Measurements from ENCODE around the gene SPECC1L.

Gene SPECC1L

DNA sequence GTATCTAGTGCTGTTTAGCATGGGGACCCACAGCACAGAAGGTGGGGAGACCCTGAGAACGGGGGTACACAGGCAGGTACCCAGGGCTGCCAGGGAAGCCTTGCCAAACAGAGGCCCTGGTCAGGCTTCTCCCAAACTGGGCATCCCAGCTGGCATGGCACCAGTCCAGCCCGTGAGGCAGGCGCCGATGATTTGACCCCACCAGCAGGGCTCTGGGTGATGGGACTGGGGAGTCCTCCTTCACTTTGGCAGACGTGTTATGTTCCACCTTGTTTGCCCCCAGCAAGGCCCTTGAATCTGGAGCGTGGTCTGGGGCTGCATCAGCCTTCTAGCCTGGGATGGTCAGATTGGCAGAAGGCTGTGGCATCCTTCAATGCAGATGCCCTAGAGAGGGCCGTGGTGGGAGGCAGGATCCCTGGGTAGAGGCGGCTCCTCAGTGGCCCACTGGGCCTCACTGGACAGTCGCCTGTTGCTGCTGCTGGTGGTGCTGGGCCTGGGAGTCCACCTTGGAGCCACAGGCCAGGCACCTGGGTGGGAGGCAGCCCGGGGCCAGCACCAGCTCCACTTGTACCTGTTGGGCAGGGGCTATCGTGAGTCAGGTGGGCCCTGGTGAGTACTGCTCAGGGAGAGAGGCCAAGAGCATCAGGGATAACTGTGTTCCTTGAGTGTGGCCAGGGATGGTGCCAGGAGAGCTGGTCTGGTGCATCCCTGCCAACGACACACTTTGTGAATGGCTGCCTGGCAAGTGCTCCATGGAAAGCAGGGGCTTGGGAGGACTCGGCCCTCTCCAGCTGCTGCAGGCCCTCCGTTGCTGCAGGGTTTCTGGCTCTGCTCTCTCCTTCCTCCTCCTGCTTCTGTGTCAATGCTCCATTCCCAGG, 160.0 kb downstream of the SPECC1L start:
- no peak for DNase-seq

DNA sequence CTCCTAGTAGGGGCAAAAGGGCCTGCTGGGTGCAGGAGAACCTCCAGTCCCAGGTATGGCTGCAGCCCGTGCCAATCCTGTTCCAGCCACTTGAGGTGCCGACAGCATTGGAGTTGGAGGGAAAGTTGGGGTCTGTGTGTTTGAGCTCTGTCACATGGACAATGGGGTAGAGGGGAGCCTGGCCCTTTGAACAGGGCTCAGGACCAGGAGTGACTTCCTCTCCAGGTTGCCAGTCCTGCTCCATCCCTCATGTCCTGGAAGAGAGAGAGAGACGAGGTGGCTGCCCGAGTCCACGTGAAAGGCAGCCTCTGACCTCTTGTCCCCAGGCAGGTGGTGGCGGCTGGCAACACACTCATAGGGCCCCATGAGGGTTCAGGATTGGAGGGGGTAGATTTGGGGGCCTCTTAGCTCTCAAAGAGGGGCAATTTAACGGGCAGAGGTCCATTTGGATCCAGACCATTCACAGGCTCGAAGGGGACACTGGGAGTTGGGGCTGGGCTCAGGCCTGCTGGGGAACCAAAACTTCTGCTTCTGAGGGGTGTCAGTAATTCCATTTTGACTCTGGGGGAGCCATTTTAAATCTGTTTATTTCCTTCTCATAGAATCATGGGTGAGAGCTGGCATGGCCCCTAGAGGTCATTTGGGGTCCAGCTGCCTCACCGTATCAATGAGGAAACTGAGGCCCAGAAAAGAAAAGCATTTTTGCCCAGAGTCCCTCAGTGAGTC, 160.8 kb downstream of the SPECC1L start:
- no peak for DNase-seq

DNA sequence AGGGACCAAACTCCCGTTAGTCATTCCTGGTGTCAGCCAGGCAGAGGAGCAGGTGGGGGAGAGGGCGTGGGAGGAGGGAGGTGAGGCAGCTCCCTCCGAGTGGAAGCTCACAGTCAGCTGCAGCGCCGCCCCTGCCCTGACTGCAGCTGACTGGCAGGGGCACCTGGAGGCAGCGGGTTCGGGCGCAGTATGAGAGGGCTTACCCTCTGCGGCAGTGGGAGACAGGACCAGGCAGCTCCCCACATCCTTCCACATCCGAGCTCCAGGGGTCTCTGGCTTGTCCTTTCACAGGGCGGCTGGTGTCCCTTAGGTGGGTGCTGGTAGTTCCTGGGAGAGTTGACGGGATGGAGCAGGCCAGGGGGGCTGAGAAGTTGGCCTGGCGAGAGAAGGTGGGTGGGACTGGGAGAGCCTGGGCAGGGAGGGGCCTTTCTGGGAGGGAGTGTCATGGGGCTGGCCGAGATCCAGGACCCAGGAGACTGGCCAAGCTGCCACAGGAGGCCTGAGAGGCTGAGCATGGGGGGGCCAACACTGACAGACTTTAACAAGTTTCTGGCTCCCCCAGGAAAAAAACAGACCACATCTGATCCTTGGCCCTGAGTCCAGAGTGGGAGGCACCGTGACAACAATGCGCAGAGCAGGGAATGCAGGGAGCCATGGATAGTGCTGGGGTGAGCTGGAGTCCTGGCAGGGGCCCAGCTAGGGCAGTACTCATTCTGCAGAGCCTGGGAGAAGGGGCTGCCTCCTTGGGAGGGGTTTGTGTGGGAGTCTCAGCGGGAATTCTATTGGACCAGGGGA, 161.6 kb downstream of the SPECC1L start:
- DNase-seq, result no peak

DNA sequence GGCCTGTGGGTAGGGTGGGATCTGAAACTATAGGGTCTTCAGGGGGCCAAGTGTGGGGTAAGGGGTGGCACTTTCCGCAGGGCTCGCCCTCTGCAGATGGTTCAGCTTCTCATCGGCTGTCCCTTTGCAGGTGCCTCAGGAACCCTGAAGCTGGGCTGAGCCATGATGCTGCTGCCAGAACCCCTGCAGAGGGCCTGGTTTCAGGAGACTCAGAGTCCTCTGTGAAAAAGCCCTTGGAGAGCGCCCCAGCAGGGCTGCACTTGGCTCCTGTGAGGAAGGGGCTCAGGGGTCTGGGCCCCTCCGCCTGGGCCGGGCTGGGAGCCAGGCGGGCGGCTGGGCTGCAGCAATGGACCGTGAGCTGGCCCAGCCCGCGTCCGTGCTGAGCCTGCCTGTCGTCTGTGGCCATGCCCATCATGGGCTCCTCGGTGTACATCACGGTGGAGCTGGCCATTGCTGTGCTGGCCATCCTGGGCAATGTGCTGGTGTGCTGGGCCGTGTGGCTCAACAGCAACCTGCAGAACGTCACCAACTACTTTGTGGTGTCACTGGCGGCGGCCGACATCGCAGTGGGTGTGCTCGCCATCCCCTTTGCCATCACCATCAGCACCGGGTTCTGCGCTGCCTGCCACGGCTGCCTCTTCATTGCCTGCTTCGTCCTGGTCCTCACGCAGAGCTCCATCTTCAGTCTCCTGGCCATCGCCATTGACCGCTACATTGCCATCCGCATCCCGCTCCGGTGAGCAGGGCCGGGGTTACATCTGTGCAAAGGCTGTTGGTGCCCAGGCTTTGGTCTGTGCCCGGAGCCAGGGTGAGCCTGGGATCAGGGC, 162.6 kb downstream of the SPECC1L start:
- no peak for DNase-seq

DNA sequence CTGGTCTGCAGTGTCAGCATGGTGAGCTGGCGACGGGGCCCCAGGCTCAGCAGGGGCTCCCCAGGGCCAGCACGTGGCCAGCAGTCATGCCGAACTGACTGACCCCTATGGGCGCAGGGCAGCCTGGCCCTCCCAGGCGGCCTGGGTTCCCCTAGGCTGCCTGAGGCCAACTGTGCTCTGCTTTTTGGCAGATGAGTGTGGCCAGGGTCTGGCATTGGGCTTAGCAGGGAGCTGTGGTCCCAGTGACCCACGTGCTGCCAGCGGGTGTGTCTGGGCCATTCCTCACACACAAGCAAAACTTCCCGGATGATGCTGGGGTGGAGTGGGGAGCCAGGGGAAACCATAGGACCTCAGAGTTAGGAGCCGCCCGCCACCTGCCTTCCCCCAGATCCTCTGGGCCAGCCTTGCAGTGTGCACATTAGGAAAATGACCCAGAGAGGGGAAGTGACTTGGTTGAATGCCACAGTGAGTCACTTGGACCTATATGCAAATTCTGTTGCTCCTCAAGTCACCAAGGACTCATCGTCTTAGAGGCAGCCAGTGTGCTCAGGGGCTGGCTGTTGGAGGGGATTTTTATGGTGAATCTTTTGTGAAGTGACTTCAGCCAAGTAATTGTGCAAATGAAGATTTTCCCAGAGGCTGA, 163.3 kb downstream of the SPECC1L start:
- DNase-seq, result peak; percentile 75 to 90 (median 80)

DNA sequence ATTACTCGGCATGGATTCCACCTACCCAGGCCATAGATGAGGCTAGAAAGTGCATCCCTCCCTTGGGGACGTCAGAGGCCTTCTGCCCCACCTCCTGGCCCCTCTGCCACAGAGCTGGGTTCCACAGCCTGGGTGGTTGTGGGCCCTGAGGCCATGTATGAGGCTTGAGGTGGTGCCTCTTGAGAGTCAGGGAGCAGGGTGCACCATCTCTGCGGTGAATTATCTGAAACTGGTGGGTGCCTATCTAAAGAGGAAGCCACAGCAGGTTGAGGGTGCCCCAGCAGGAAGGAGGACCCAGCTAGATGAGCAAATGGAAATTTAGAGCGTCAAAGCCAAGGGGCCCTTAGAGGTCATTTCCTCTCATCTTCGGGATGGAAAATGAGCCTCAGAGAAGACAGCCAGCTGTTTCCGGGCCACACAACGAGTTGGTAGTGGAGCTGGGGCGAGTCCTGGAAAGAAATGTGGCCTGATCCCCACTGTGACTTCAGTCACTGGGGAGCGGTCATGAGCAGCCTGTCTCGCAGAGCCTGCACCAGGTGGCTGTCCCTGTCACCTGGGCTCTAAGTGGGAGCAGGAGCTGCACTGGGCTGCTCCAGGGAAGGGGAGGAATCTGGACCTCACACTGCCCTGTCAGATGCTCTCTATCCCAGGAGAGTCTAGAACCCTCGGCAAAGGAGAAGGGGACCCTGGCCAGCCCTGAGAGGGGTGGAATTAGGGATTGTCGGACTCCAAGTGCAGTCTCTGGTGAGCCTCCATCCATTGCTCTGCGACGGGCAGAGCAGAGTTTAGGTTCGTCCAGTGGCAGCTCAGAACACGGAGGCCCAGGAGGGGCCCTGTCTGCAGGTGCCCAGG, 164.1 kb downstream of the SPECC1L start:
- DNase-seq, result peak; percentile 64 to 90 (median 78)

DNA sequence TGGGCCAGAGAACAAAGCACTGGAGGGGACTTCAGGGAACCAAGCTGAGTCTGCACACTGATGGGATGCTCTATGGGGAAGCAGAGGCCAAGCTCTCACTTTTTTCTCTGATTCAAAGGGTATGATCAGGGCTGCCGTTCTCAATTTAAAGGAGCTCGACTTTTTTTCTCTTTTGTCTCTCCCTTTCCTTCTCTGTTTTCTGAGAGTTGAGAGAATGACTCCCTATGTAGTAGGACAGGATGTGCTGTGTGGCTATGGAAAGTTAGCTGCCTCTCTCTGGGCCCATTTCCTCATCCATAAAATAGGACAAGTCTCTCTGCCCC, 164.7 kb downstream of the SPECC1L start:
- no peak for DNase-seq

DNA sequence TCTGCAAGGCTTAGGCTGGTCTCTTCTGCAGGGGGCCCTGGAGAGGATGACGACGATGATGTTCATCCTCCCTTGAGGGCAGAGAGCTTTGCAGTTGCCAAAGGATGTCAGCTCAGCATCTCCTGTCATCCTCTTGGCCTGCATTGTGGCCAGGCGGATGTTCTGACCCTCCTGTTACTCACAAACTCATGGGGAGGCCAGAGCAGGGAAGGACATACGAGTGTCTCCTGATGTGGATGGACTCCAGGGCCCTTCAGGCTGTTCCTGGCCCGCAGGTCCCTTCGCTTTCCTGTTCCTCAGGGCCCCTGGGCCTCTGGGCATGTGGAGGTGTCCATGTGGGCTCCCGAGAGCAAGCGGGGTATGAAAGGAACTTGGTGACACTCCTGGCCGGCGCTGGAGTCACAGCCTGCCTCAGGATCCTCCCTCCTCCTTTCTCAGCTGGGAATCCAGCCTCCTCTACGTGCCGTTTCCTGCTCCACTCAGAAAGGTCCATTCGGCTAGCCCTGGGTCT, 165.3 kb downstream of the SPECC1L start:
- no peak for DNase-seq

DNA sequence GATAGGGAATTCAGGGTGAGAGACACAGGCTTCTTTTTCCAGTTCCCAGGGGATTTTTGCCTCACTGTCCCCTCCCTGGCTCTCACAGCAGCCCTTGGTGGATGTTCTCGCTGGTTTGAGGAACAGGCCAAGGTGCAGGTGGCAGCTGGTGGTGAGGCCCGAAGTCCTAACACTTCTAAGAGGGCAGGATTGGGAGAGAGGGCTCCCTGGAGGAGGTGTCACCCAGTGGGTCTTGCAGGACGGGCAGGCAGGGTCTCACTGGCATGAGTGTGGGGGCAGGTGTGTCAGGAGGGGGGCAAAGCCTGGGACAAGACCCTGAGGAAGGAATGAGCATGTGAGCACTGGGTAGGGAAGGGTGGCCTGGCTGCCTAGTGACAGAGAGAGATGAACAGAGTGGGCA, 165.9 kb downstream of the SPECC1L start:
- peak in 1 of 4 experiments; percentile 3 for DNase-seq

DNA sequence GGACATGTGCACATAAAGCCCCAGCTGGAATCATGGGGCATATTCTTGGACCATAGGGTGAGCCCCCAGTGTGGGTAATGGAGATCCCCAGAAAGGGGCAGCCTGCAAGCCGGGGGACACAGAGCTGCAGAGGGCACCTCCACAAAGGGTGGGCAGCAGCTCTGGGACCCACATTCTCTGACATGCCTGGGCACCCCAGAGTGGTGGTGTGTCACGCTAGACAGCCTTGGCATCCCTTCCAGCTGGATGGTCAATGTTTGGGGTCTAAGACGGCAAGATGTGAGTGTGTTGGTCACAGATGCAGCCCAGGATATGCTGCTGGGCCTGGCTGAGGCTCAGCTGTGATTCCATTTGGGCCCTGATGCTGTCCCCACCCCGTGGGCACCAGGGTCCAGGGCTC, 166.5 kb downstream of the SPECC1L start:
- no peak for DNase-seq

DNA sequence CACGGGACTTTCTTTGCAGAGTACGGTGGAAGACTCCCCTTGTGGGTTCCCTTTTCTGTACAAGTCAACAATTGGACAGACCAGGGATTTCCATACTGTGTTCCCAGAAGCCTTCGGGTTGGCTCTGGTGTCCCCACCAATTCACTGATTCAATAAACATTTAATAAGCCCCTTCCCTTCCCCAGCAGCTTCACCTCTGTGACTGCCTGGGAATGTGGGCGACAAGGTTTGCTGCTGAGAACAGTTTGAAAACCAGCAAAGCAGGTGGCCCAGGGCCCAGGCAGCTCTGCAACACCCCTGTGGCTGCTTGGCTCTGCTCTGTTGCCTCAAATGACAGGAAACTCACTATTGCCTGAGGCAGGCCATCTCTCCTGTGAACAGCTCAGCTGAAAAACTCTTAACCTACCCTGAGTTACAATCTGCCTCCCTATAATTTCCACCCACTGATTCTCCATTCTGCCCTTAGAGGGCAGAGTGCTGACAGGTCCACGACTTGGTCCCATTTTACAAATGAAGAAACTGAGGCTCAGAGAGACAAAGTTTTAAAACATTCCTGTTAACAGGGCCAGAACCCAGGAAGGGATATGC, 167.2 kb downstream of the SPECC1L start:
- DNase-seq, result peak in 1 of 4 experiments; percentile 19

DNA sequence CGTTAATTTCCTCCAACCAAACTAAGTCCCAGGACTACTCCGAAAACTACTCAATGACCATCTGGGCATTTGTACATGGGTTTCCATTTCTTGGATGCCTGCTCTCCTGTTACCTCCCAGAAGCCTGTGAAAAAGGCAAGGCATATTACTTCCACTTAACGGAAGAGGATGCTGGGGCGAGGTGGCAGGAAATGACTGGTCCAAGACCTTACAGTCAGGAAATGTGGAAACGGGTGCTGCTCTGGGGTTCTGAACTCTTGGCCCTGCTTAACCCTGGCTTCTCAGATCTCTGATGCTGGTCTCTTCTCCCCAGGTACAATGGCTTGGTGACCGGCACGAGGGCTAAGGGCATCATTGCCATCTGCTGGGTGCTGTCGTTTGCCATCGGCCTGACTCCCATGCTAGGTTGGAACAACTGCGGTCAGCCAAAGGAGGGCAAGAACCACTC, 169.7 kb downstream of the SPECC1L start:
- peak; percentile 43 to 66 (median 57) for DNase-seq

DNA sequence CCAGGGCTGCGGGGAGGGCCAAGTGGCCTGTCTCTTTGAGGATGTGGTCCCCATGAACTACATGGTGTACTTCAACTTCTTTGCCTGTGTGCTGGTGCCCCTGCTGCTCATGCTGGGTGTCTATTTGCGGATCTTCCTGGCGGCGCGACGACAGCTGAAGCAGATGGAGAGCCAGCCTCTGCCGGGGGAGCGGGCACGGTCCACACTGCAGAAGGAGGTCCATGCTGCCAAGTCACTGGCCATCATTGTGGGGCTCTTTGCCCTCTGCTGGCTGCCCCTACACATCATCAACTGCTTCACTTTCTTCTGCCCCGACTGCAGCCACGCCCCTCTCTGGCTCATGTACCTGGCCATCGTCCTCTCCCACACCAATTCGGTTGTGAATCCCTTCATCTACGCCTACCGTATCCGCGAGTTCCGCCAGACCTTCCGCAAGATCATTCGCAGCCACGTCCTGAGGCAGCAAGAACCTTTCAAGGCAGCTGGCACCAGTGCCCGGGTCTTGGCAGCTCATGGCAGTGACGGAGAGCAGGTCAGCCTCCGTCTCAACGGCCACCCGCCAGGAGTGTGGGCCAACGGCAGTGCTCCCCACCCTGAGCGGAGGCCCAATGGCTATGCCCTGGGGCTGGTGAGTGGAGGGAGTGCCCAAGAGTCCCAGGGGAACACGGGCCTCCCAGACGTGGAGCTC, 170.2 kb downstream of the SPECC1L start:
- peak in 1 of 4 experiments; percentile 2 for DNase-seq

DNA sequence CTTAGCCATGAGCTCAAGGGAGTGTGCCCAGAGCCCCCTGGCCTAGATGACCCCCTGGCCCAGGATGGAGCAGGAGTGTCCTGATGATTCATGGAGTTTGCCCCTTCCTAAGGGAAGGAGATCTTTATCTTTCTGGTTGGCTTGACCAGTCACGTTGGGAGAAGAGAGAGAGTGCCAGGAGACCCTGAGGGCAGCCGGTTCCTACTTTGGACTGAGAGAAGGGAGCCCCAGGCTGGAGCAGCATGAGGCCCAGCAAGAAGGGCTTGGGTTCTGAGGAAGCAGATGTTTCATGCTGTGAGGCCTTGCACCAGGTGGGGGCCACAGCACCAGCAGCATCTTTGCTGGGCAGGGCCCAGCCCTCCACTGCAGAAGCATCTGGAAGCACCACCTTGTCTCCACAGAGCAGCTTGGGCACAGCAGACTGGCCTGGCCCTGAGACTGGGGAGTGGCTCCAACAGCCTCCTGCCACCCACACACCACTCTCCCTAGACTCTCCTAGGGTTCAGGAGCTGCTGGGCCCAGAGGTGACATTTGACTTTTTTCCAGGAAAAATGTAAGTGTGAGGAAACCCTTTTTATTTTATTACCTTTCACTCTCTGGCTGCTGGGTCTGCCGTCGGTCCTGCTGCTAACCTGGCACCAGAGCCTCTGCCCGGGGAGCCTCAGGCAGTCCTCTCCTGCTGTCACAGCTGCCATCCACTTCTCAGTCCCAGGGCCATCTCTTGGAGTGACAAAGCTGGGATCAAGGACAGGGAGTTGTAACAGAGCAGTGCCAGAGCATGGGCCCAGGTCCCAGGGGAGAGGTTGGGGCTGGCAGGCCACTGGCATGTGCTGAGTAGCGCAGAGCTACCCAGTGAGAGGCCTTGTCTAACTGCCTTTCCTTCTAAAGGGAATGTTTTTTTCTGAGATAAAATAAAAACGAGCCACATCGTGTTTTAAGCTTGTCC, 171.0 kb downstream of the SPECC1L start:
- DNase-seq, result no peak

DNA sequence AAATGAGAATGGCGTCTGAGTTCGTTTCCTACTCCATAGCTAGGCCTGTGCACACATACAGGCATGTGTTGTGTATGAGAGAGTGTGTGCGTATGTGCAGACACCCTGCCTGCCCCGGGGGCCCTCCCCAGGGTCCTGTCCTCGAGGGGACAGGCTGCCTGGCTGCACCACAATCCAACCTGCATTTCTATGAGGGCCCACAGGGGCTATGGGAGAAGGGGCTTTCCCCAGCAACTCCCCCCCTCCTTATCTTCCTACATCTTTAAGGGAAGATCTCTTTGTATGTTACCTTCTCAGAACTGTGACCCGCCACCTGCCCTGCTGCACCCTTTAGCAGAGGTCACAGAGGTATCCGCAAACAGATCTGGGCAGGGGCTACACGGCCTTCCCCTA, 171.7 kb downstream of the SPECC1L start:
- DNase-seq, result no peak

DNA sequence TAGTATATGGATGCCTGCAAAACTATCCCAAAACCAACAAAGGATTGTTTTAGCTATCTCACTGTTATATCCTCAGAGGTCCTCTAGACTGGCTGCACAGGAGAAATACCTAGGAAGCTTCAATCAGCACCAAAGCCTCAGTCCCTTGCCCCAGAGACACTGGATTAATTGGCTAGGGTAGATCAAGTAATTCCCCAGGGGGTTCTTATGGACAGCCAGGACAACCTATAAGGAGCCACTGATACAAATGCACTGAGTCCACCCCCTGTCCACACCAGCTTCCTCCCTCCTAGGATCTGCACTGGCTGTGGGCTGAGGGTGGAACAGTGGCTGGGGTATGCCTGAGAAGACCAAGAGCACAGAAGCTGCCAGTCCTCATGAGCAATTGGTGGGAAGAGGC, 173.0 kb downstream of the SPECC1L start:
- DNase-seq, result no peak

DNA sequence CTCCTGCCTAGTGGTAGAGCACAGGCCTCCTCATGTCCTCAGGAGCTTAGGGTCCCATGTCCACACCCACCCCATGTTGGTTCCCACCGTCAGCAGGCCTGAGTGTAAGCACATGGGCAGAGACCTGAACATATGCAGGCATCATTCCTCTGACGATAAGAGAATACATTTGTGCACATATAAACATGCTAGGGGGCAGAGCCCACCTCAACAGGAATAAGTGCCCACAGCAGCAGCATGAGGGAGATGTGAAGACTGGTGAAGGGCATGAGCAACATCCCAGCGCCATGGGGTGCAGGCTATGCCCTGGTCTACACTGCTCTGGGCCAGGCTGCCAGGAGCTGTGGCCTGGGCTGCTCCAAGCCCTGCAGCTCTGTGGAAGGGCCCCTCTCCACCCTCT, 173.6 kb downstream of the SPECC1L start:
- no peak for DNase-seq

Data from suppressor macrophage (primary cell).